ENCODE data around the gene CD302.

DNA sequence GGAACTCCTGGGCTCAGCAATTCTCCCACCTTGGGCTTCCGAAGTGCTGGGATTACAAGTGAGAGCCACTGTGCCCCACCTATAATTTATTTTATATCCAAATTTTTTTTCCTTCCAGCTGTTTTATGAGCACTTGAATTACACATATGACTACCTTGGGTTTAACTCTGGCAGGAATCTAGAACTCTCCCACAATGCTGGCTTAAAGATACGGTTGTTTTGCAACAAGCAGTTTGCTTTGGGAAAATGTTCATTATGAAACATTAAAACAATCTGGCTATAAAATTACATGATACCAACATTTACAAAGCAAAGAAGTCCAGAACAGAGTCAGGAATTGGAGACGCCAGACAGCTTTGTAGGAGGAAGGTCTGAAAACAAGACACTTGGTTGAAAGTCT is 12.8 kb downstream of the CD302 start:
- no peak for TF ChIP-seq EZH2 (IDR thresholded peaks at IDR 0.05; ENCODE audit: insufficient read depth, poor library complexity, severe bottlenecking)
- no peak for TF ChIP-seq EZH2phosphoT487 (IDR thresholded peaks at IDR 0.05; ENCODE audit: insufficient read depth, low read depth)

Data from GM23248 (cell line).